K562 treated with DMSO at 1 percent for 48 hours (cell line): ENCODE data around the gene ANXA11. TPM values are rescaled to one million over a fixed set of nuclear protein-coding genes. Genes with fewer than 3 reads are reported as not detected.

Source experiments
- total RNA-seq: library from RNA; unstranded; fragments of 300-600 nt; gene quantifications from 2 replicates; pipeline ENCODE4 v1.2.3, GENCODE V29; 2022; ENCODE audit warnings: low replicate concordance; ENCODE audit errors: extremely low read depth

The ANXA11 gene
- total RNA-seq: 1,565 TPM in 1 of 2 replicates, not detected in the other

DNA sequence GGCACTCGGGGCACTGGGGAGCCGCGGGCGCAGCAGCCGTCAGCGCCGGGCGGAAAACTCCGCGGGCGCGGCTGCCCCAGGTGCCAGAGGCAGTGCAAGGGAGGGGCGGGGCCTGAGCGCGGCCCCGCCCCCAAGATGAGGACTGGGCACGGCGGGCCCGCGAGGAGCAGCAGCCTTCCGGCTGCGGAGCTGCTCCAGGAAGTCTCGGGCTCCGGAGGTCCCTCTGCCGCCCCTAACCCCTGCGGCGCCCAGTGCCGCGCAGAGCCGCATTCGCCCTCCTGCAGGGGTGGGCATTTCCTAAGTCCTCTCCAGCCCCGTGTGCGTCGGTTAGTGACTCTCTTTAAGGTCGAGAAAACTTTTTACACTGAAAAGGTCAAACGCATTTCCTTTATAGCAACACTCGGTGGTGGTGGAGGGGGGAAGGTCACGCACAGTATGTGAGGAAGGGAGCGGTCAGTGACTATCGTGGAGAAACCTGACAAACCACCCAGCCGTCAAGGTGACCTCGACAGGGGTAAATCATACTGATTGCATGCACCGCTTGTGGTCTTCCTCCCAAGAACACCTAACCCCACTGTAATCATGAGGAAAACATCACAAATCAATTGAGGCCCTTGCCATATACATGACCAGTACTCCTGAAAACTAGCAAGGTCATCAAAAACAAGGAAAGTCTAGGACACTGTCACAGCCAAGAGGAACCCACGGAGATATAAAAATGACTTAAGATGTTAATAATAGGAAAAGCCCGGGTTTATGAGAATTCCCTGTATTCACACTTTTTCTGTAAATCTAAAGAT is at the start of gene ANXA11:
Gene ANXA11 (minus strand): TSS at position 61 of the 800 bp plus-strand sequence. CDS start 32,676 bp downstream, outside the sequence.

DNA sequence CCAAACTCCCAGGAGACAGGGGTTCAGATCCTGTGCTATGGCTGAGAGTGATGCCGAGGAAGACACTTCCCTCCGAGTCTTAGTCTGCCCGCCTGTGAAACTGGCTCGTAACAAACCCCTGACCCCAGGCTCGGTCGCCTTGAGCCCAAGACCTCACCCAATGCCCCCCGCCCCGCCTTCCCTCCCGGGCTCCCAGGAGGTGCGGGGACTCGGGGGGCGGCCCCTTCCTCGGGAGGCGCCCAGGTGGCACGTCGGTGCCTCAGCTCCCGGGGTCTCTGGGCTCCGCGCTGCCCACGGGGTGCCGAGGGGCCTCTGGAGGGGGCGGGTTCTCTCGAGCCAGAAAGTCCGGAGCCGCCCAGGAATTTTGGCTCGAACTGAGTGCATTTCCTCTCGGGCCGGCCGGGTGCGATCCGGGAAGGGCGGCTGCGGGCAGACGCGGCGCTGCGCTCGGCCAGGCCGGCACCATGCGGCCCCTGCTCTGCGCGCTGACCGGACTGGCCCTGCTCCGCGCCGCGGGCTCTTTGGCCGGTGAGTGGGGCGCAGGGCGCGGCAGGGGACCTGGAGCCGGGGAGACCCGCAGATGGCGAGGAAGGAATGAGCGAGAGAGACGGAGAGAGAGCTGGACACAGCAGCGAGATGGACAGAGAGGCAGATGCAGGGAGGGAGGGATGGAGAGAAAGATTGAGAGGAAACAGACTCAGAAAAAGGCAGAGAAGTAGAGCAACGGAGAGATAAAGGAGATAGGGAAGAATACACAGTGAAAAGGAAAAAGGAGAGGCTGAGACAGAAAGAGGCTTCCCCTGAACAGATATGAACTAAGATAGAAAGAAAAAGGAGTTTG is 72.8 kb downstream of the ANXA11 start, which contains the start of gene PLAC9:
Gene PLAC9 (plus strand): TSS at position 432 of the 841 bp plus-strand sequence. CDS start 33 bp downstream, at position 465.

Other genes starting within 250 kb of the ANXA11 start
- gene TMEM254, start 126.9 kb downstream of the ANXA11 start, total RNA-seq: not detected in 2 replicates
- gene PLAC9, start 72.8 kb downstream of the ANXA11 start, total RNA-seq: not detected in 2 replicates
- not detected in 2 replicates for gene MAT1A, start 84.1 kb upstream of the ANXA11 start, total RNA-seq
- gene DYDC1, start 151.2 kb upstream of the ANXA11 start, total RNA-seq: not detected in 2 replicates
- not detected in 2 replicates for gene DYDC2, start 151.2 kb upstream of the ANXA11 start, total RNA-seq
- gene PRXL2A, start 203.0 kb upstream of the ANXA11 start, total RNA-seq: not detected in 2 replicates
- gene TSPAN14, start 248.8 kb upstream of the ANXA11 start, total RNA-seq: not detected in 2 replicates